ENCODE results near the gene ACOT11.

The ACOT11 gene

DNA sequence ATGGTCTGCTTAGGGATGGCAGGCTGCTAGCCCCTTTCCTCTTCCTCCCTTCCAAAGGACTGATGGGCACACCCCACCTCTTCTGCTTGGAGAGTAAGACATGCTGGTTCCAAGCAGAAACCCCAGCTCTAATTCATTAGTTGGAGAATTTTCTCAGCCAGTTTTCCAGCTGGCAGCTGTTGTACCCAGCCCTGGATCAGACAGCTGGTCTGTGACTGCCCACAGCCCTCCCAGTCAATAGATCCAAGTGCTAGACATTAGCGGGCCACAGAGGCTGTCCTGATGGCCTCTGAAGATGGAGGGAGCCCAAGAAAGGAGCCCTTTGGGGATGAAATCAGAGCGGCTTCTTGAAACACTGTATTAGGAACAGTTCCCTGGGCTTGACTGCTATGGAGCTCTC lies 35.8 kb downstream of the ACOT11 start:
- DNase-seq (ENCODE audit: extremely low read depth in 1 of 2, low read depth in 1 of 2), result no peak

GRCh38 chr1:54584575-54584974 lies 36.5 kb downstream of the ACOT11 start:
- DNase-seq (ENCODE audit: extremely low read depth in 1 of 2, low read depth in 1 of 2), result no peak

- no peak for DNase-seq (ENCODE audit: extremely low read depth in 1 of 2, low read depth in 1 of 2)
These were observed 37.4 kb downstream of the ACOT11 start for GRCh38 chr1:54585181-54586066.

GRCh38 chr1:54588377-54588776 lies 40.3 kb downstream of the ACOT11 start:
- DNase-seq (ENCODE audit: extremely low read depth in 1 of 2, low read depth in 1 of 2), result no peak

DNA sequence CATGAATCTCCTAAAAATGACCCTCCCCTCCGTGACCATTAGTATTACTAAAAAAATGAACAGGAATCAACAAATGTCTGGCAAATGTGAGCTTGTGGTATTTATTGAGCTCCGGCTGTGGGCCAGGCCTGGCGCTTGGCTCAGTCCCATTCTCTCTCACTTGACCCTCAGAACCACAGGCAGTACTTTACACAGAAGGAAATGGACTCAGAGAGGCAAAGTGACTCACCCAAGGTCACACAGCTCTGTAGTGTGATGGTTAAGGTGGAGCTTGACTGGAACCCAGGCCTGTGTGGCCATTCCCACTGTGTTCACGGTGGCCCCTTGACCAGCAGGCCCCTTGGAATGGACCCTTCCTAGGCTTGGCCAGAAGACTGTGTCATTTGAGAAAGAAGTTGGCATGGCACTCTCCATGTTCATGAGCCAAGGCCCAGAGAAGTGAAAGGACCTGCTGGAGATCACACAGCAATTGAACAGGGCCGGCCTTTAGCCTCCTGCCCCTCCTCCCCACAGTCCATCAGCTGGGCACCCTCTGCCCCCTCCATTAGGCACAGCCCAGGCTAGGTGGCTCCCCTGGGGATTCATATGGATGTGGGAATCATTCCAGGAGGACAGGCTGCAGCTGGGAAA lies 43.2 kb downstream of the ACOT11 start:
- DNase-seq (ENCODE audit: extremely low read depth in 1 of 2, low read depth in 1 of 2), result no peak

DNA sequence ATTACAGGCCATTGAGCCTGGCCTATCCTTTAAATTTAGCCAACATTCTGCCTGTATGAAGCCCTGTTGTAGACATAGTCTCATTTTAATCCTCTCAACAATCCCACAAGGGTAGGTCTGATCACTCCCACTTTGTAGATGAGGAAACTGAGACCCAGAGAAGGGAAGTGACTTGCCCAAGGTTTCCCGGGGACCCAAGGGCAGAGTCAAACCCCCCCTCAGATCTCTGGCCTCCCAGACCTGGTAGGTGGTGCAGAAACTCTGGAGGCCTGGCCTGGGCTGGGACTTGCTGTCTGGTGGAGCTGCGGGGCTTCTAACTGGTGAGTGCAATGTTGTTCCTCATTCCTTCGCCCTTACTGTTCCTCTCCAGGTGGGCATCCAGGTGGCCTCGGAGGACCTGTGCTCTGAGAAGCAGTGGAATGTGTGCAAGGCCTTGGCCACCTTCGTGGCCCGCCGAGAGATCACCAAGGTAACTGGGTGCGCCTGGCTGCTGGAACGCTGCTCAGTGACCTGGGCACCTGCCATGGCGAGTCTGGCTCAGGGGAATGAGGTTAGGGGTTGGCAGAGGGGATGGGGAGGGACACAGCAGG lies 45.6 kb downstream of the ACOT11 start:
- no peak for DNase-seq (ENCODE audit: extremely low read depth in 1 of 2, low read depth in 1 of 2)

GRCh38 chr1:54594463-54594862 lies 46.4 kb downstream of the ACOT11 start:
- no peak for DNase-seq (ENCODE audit: extremely low read depth in 1 of 2, low read depth in 1 of 2)

DNA sequence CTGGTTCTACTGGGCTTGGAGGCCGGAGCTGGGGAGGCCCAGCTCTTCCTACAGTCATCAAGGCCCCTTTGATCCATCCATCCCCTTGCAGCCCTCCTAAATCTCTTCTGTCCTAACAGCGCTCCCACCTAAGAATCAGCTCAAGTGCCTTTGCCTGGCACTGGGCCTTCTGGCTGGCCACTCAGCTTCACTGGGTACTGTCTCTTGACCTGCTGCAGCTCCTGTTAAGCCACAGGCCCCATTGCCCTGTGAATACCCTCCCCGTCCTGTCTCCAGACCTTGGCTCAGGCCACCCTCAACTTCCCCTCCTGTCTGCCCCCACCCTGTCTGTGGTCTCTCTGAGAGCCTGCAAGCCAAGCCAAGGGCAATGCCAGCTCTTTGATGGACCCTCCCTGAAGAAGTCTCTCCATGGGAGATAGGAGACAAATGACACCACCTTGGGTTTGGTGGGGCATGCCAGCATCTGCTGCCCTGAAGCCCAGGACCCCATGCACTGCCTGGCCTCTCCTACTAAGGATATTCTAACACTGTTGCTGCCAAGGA lies 48.0 kb downstream of the ACOT11 start:
- no peak for DNase-seq (ENCODE audit: extremely low read depth in 1 of 2, low read depth in 1 of 2)

GRCh38 chr1:54596756-54597155 lies 48.7 kb downstream of the ACOT11 start:
- no peak for DNase-seq (ENCODE audit: extremely low read depth in 1 of 2, low read depth in 1 of 2)

- DNase-seq (ENCODE audit: extremely low read depth in 1 of 2, low read depth in 1 of 2), result no peak
These were observed 49.5 kb downstream of the ACOT11 start for GRCh38 chr1:54597455-54598030.

DNA sequence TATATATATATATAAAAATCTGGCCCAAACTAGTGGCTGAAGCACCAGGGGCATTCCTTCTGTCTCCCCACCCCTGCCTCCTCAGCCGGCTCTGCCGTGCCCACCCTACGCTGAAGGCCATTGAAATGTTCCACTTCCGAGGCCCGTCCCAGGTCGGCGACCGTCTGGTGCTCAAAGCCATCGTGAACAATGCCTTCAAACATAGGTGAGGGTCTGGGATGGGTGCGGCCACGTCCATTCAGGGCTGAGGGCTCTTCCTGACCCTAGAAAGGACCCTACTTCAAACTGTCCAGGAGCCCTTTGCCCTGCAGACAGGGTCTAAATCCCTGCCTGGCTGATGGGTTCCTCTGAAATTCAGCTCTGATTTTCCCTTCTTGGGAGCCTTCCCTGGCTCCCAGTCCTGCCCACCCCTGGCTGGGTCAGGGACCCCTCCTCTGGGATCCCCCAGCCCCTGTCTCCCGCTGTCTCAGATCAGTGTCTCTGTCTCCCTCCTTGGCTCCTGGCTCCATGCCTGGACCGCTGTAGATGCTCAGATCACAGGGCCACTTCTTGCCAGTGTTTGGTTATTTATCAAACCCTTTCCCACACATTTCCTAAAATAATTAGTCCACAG lies 51.3 kb downstream of the ACOT11 start:
- DNase-seq (ENCODE audit: extremely low read depth in 1 of 2, low read depth in 1 of 2), result no peak

DNA sequence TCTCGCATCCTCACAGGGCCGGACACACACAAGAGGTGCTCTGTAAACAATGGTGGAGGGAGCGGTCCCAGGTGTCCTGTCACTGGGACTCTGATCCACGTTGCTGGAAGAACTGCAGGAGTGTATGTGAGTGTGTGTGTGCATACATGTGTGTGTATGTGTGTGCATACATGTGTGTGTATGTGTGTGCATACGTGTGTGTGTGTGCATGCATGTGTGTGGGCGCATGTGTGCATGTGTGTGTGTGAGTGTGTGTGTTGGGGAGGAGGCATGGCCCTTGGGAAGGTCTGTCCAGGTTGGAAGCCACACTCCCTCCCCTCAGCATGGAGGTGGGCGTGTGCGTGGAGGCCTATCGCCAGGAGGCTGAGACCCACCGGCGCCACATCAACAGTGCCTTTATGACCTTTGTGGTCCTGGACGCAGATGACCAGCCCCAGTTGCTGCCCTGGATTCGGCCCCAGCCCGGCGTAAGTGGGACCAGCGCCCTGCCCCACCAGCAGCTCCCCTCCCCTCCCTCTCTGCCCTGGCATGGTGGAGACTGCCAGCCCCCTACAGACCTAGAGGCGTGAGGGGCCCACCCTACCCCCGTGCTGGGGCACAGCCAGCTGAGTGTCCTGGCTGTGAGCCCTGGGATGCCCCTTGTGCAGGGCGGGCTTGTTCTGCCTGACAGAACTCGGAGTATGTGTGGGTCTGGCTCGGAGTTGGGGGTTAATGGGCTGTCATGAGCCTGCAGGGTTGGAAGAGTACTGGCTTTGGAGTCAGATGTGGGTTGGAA lies 53.1 kb downstream of the ACOT11 start:
- no peak for DNase-seq (ENCODE audit: extremely low read depth in 1 of 2, low read depth in 1 of 2)

GRCh38 chr1:54601730-54602129 lies 53.7 kb downstream of the ACOT11 start:
- DNase-seq (ENCODE audit: extremely low read depth in 1 of 2, low read depth in 1 of 2), result no peak

DNA sequence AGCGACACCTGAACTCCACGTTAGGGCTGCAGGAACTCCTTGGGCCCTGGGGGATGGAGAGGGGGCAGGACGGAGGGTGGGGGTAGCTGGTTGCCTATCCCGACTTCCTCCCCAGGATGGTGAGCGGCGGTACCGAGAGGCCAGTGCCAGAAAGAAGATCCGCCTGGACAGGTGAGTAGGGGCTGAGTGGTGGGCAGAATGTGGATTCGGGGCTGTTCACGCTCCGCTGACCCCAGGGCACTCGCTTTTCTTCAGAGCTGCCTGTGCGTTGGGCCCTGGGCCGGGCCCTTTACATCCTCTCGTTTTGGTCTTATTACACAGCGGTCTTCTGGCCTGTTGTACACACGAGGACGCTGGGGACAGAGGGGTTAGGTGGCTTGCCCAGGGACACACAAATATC lies 54.5 kb downstream of the ACOT11 start:
- DNase-seq (ENCODE audit: extremely low read depth in 1 of 2, low read depth in 1 of 2), result no peak

DNA sequence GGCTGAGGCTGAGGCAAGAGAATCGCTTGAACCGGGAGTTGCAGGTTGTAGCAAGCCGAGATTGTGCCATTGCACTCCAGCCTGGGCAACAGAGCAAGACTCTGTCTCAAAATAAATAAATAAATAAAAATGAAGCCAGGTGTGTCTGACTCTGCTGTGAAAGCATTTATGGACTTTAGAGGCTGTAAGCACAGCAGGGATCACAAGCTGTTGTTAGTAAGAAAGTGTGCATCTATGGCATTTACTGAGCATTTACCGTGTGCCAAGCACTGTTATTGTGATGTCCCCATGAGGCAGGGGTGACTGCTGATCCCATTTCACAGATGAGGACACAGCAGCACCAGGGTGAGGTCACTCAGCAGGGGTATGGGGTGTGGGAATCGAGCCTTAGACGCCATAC lies 55.2 kb downstream of the ACOT11 start:
- no peak for DNase-seq (ENCODE audit: extremely low read depth in 1 of 2, low read depth in 1 of 2)

GRCh38 chr1:54604051-54604450 lies 56.0 kb downstream of the ACOT11 start:
- no peak for DNase-seq (ENCODE audit: extremely low read depth in 1 of 2, low read depth in 1 of 2)

GRCh38 chr1:54604572-54605370 lies 56.7 kb downstream of the ACOT11 start:
- no peak for DNase-seq (ENCODE audit: extremely low read depth in 1 of 2, low read depth in 1 of 2)

GRCh38 chr1:54606096-54606989 lies 58.3 kb downstream of the ACOT11 start:
- DNase-seq (ENCODE audit: extremely low read depth in 1 of 2, low read depth in 1 of 2), result no peak

GRCh38 chr1:54606990-54607325 lies 58.9 kb downstream of the ACOT11 start:
- no peak for DNase-seq (ENCODE audit: extremely low read depth in 1 of 2, low read depth in 1 of 2)
